Measurements from ENCODE around the gene CC2D2A.

The CC2D2A gene

GRCh38 chr4:15469402-15470127 is at the start of gene CC2D2A:
Gene CC2D2A (plus strand): TSS chr4:15469882. CDS start chr4:15475933, 6,051 bp downstream.
- no peak for DNase-seq

- DNase-seq: no peak
Measured at GRCh38 chr4:15420642-15421041, 49.0 kb upstream of the CC2D2A start.

- DNase-seq: no peak
Measured at GRCh38 chr4:15423285-15423711, 46.4 kb upstream of the CC2D2A start.

- DNase-seq: no peak
Measured at GRCh38 chr4:15425520-15425919, 44.2 kb upstream of the CC2D2A start.

- DNase-seq: no peak
Measured at GRCh38 chr4:15427161-15427560, 42.5 kb upstream of the CC2D2A start.

GRCh38 chr4:15427701-15428100 is 42.0 kb upstream of the CC2D2A start, which contains the start of gene C1QTNF7:
Gene C1QTNF7 (plus strand): TSS chr4:15428033. CDS start chr4:15435744, 7,711 bp downstream.
- no peak for DNase-seq

GRCh38 chr4:15428611-15429010 is 41.1 kb upstream of the CC2D2A start:
- DNase-seq: no peak

- no peak for DNase-seq
Measured at GRCh38 chr4:15434091-15434490, 35.6 kb upstream of the CC2D2A start.

GRCh38 chr4:15434676-15435075 is 35.0 kb upstream of the CC2D2A start:
- no peak for DNase-seq

- no peak for DNase-seq
Measured at GRCh38 chr4:15436513-15436912, 33.2 kb upstream of the CC2D2A start.

- no peak for DNase-seq
Measured at GRCh38 chr4:15438939-15439524, 30.6 kb upstream of the CC2D2A start.

GRCh38 chr4:15443371-15444160 is 26.1 kb upstream of the CC2D2A start:
- DNase-seq: no peak

- no peak for DNase-seq
Measured at GRCh38 chr4:15444276-15444675, 25.4 kb upstream of the CC2D2A start.

- no peak for DNase-seq
Measured at GRCh38 chr4:15444879-15445547, 24.7 kb upstream of the CC2D2A start.

GRCh38 chr4:15451181-15451865 is 18.4 kb upstream of the CC2D2A start:
- no peak for DNase-seq

GRCh38 chr4:15451866-15452765 is 17.6 kb upstream of the CC2D2A start:
- DNase-seq: no peak

GRCh38 chr4:15455290-15455689 is 14.4 kb upstream of the CC2D2A start:
- no peak for DNase-seq

GRCh38 chr4:15457406-15458201 is 12.1 kb upstream of the CC2D2A start:
- peak; percentile 5 for DNase-seq

GRCh38 chr4:15458616-15459015 is 11.1 kb upstream of the CC2D2A start:
- DNase-seq: no peak

GRCh38 chr4:15459706-15460105 is 10.0 kb upstream of the CC2D2A start:
- no peak for DNase-seq

GRCh38 chr4:15466596-15466995 is 3.1 kb upstream of the CC2D2A start:
- DNase-seq: no peak
